ENCODE measurements around the gene TAF6.

DNA sequence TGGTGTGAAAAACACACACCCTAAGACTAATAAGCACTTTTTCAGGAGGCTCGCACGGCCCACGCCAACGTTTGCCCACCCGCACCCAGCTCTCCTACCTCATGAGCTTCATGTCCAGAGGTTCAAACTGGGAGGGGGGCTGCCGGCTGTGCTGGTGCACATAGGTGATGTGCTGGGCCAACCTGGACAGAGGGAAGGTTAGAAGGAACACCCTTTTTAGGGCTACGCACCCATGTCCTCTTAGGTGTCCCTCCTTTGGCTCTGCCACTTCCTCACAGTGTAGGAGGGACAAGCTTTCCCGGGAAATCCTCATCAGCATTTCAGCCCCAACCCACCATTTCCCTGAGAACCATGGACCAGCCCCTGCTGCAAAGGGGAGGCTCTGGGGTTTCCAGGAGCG is 23.9 kb downstream of the TAF6 start:
- TF ChIP-seq POLR2A (IDR thresholded peaks at IDR 0.05) = no peak
- TF ChIP-seq, protein P1, sequence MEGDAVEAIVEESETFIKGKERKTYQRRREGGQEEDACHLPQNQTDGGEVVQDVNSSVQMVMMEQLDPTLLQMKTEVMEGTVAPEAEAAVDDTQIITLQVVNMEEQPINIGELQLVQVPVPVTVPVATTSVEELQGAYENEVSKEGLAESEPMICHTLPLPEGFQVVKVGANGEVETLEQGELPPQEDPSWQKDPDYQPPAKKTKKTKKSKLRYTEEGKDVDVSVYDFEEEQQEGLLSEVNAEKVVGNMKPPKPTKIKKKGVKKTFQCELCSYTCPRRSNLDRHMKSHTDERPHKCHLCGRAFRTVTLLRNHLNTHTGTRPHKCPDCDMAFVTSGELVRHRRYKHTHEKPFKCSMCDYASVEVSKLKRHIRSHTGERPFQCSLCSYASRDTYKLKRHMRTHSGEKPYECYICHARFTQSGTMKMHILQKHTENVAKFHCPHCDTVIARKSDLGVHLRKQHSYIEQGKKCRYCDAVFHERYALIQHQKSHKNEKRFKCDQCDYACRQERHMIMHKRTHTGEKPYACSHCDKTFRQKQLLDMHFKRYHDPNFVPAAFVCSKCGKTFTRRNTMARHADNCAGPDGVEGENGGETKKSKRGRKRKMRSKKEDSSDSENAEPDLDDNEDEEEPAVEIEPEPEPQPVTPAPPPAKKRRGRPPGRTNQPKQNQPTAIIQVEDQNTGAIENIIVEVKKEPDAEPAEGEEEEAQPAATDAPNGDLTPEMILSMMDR (IDR thresholded peaks at IDR 0.05) = no peak
